HG03095 (cell line): ENCODE measurements around the gene ABCA4.

Source experiments
- ATAC-seq: cut with Tn5 transposase; IDR thresholded peaks from one replicate; pipeline ENCODE4 v1.9.1; 2021; ENCODE audit warnings: moderate library complexity; ENCODE audit not compliant: unreplicated experiment

Gene ABCA4

GRCh38 chr1:94031154-94031553 lies 89.8 kb downstream of the ABCA4 start:
- ATAC-seq = no peak

GRCh38 chr1:94029130-94029993 lies 91.6 kb downstream of the ABCA4 start:
- no peak for ATAC-seq

GRCh38 chr1:94027721-94028515 lies 93.0 kb downstream of the ABCA4 start:
- ATAC-seq = no peak

GRCh38 chr1:94026619-94027380 lies 94.1 kb downstream of the ABCA4 start:
- no peak for ATAC-seq

- no peak for ATAC-seq
Measured at GRCh38 chr1:94025383-94026340, 95.3 kb downstream of the ABCA4 start.

- ATAC-seq = no peak
Measured at GRCh38 chr1:94024104-94024792, 96.7 kb downstream of the ABCA4 start.

GRCh38 chr1:94022471-94023189 lies 98.3 kb downstream of the ABCA4 start:
- ATAC-seq = no peak

GRCh38 chr1:94020764-94021579 lies 100.0 kb downstream of the ABCA4 start:
- ATAC-seq = no peak

GRCh38 chr1:94019327-94019726 lies 101.6 kb downstream of the ABCA4 start:
- no peak for ATAC-seq

GRCh38 chr1:94017155-94017829 lies 103.7 kb downstream of the ABCA4 start:
- ATAC-seq = no peak

GRCh38 chr1:94015489-94015817 lies 105.5 kb downstream of the ABCA4 start:
- no peak for ATAC-seq

- ATAC-seq = no peak
Measured at GRCh38 chr1:94014635-94015488, 106.1 kb downstream of the ABCA4 start.

- ATAC-seq = no peak
Measured at GRCh38 chr1:94014087-94014486, 106.9 kb downstream of the ABCA4 start.

- no peak for ATAC-seq
Measured at GRCh38 chr1:94013367-94013878, 107.5 kb downstream of the ABCA4 start.

GRCh38 chr1:94012708-94013366 lies 108.1 kb downstream of the ABCA4 start:
- no peak for ATAC-seq
